NCI-H2196 (cell line): Measurements from ENCODE around the gene SLC17A5.
"Not testable (repeated sequence)": the region's sequence is repeated elsewhere in the genome, so short reads cannot be mapped to it uniquely, and the experiment has no call there.

Experiments used
- DNase-seq: peaks from one replicate; lab custom pipeline; 2025; ENCODE audit not compliant: unreplicated experiment; lab: John Stamatoyannopoulos, UW

Gene SLC17A5

GRCh38 chr6:73666393-73666792 lies 12.6 kb upstream of the SLC17A5 start:
- no peak for DNase-seq

GRCh38 chr6:73665686-73666319 lies 12.0 kb upstream of the SLC17A5 start:
- DNase-seq: no peak

GRCh38 chr6:73664701-73665100 lies 10.9 kb upstream of the SLC17A5 start:
- no peak for DNase-seq

- no peak for DNase-seq
Observed at GRCh38 chr6:73657201-73657600, 3.4 kb upstream of the SLC17A5 start.

- DNase-seq: no peak
Observed at GRCh38 chr6:73656531-73657145, 2.8 kb upstream of the SLC17A5 start.

- DNase-seq: no peak
Observed at GRCh38 chr6:73655341-73655917, 1.6 kb upstream of the SLC17A5 start.

DNA sequence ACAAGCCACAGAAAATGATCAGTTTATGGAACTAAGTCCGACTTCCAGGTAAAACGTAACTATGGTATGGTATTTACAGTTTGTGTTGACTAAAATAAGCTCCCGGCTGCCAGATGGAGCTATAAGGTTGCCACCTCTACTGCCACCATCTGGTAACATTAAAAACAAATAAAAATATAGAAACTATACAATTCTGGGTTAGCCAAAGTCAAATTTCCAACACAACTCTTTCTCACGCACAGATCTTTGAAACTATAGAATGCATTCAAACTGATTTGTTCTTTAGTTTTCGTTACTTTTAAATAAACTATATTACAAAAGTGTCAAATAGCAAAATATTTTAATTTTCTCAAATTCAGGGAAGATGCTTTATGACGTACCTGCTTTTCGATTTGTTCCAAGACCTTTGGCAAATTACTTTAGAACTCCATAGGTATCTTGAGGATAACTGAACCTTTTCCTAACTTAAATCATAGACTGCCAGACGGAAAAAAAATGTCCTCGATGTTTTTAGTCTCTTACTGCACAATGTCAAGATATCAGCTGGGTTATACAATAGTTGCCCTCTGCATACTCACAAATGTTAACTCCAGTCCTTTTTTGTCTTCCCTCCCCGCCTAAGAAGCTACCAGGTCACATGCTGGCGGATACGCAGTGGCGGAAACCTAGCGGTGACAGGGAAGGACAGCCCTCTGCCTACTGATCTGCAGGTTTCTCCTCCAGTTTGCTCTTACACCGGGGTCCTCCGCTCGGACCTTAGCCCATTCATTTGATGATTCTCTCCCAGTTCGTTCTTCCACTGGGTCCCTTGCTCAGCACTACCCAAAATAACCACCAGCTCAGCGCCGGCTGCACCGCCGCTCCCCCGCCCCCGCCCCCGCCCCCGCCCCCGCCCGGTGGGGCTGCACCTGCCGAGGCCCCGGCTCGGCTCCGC lies 888 bp downstream of the SLC17A5 start:
- peak; percentile 52 for DNase-seq

DNA sequence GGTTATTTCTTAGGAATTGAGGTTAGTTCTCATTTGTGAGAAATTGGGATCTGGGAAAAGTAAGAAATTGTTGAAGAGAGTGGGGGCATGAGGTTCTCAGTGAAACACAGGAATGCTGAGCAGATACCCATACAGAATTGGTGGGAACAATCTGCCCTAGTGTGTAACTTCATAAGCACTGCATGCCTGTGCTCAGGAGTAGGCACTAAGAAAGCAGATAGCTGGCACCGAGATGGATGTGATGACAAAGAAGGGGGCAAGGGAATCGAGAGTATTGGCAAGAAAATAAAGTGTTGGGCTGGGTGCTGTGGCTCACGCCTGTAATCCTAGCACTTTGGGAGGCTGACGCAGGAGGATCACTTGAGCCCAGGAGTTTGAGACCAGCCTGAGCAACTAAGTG lies 4.0 kb downstream of the SLC17A5 start:
- no peak for DNase-seq

- DNase-seq: no peak
Observed at GRCh38 chr6:73648166-73648565, 5.6 kb downstream of the SLC17A5 start.

GRCh38 chr6:73644941-73645591 lies 8.7 kb downstream of the SLC17A5 start:
- DNase-seq: no peak

DNA sequence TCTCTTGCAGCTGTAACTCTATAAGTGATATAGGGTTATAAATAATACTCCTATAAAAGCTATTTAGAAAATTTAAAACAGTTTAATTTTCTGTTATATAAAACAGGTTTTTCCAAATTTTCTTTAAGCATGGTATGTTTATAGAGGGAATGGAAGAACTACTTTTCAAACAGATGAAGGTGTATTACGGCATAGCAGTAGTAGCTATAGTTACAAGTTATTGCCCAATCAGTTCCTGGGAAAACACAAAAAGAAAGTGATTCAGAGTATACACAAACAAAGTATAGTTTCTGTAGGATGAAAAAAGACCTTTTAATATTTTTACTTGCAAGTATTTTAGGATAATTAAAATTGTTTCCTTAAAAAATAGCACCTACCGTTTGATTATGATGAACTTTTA lies 9.8 kb downstream of the SLC17A5 start:
- DNase-seq: no peak

DNA sequence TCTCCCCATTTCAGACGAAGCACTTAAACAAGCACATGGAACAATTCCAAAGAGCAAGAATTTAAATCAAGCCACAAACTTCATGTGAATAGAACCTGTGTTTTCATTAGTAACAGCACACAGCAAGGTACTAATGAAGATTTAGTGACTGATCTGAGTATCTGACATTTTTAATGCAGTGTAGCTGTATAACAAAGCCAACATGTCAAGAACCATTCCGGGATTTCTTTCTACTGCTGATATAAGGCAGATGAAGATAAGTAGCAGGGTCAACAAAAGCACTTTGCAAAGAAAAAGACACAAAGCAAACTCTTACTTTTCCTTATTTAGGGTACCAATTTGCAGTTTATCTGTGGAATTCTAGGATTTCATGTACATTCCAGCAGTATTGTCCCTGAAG lies 11.3 kb downstream of the SLC17A5 start:
- DNase-seq: no peak

GRCh38 chr6:73640179-73640750 lies 13.5 kb downstream of the SLC17A5 start:
- no peak for DNase-seq

GRCh38 chr6:73639040-73639439 lies 14.8 kb downstream of the SLC17A5 start:
- DNase-seq: no peak

- no peak for DNase-seq
Observed at GRCh38 chr6:73637404-73637803, 16.4 kb downstream of the SLC17A5 start.

- DNase-seq: no peak
Observed at GRCh38 chr6:73636048-73636447, 17.7 kb downstream of the SLC17A5 start.

GRCh38 chr6:73632346-73632745 lies 21.4 kb downstream of the SLC17A5 start:
- no peak for DNase-seq

- DNase-seq: no peak
Observed at GRCh38 chr6:73631849-73632248, 21.9 kb downstream of the SLC17A5 start.

GRCh38 chr6:73630401-73630800 lies 23.4 kb downstream of the SLC17A5 start:
- no peak for DNase-seq

DNA sequence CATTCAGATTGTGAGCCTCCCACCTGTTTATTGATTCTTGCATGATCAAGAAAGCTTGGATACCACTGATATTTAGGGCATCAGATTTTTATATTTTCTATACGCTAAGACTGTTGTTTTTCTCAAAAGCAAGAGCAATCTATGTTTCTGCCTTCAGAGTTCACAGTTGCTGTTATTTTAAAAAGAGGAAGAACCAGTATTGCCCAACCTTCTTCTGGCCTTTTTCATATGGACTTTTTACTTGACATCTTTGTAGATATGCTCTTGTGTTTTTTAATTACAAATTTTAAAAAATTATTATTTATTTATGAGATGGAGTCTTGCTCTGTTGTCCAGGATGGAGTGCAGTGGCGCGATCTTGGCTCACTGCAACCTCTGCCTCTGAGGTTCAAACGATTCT lies 28.9 kb downstream of the SLC17A5 start:
- no peak for DNase-seq

GRCh38 chr6:73623480-73623879 lies 30.3 kb downstream of the SLC17A5 start:
- DNase-seq: not testable (repeated sequence)
